GM18505 (cell line): ENCODE data around the gene NR1H4.

Source experiments
- ATAC-seq: cut with Tn5 transposase; IDR thresholded peaks from one replicate; pipeline ENCODE4 v1.9.1; 2021; ENCODE audit not compliant: unreplicated experiment
- POLR2A ChIP-seq: IDR thresholded peaks from 4 replicates; pipeline ENCODE4 v1.6.1; 2011; ENCODE audit warnings: borderline replicate concordance; ENCODE audit not compliant: insufficient read depth, insufficient read length; ENCODE audit errors: extremely low read depth

Gene NR1H4

GRCh38 chr12:100503228-100503628, 29.6 kb downstream of the NR1H4 start:
- no peak for TF ChIP-seq POLR2A
- no peak for ATAC-seq

- ATAC-seq: no peak
- TF ChIP-seq POLR2A: no peak
Observed at GRCh38 chr12:100504804-100505203, 31.1 kb downstream of the NR1H4 start.

DNA sequence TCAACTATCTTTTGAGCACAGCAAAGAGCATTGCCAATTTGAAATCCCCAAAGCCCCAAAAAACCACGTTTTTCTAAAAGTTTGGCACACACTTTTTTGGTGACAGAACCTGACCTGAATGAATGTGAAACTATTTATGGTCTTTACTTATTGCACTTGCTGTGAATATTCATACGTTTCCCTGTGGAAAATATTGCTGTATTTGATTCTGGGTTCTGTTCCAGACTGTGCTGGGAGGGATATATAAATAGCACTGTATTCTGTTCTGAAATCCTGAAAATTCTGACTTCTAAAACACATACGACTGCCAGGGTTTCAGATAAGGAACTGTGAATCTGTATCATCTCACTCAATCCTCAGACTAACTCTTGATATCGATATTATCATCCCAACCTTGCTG, 35.1 kb downstream of the NR1H4 start:
- no peak for TF ChIP-seq POLR2A

DNA sequence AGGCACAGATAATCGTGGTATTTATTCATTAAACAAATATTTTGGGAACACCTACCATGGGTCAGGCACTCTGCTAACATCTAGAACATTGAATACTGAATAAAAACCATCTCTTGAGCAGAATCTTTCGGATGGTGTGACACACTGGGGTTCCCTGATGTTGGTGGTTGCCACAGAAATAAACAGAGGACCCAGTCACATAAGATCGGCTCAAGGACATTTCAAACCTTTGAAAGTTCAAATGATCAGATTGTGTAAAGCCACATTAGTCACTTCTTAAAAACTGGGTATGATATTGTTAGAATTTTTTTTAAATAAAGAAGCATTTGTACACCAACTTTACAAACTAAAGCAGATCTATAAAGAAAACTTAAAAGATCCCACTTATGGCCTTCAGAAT, 39.0 kb downstream of the NR1H4 start:
- no peak for ATAC-seq
- TF ChIP-seq POLR2A: no peak

More for the DNA sequence above, 35.1 kb downstream of the NR1H4 start:
- no peak for ATAC-seq

DNA sequence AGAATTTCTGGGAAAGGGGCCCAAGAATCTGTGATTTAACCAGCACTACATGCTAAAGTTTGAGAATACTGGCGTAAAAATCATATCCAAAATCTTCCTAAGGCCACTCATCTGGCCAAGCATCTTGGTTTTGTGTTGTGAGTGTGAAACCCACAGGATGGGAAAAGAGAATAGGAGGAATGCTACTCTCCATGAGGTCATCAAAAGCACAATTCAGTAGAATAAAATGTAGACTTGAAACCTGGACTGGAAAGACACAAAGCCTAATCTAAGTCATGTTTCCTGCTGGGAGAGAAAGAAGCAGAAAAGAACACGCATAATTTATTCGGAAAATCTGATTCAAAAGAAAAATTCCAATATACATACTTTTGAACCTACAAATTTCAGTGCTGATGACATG, 42.3 kb downstream of the NR1H4 start:
- no peak for TF ChIP-seq POLR2A
- no peak for ATAC-seq

DNA sequence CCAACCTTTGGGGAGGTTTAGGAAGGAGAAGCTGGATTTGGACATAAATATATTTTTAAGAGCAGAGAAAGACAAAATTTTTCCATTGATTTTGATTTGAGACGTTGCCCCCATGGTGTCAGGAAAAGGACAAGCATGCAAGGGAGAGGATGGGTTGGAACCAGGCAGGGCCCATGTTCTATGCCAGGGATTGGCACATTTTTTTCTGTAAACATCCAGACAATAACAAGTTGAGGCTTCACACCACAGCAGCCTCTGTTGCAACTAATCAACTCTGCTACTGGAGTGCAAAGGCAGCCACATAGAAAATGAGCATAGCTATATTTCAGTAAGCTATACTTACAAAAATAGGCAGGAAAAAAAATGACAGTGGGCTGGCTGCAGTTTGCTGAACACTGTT, 44.7 kb downstream of the NR1H4 start:
- no peak for ATAC-seq
- TF ChIP-seq POLR2A: no peak

GRCh38 chr12:100520048-100520769, 46.5 kb downstream of the NR1H4 start:
- ATAC-seq: no peak
- TF ChIP-seq POLR2A: no peak

DNA sequence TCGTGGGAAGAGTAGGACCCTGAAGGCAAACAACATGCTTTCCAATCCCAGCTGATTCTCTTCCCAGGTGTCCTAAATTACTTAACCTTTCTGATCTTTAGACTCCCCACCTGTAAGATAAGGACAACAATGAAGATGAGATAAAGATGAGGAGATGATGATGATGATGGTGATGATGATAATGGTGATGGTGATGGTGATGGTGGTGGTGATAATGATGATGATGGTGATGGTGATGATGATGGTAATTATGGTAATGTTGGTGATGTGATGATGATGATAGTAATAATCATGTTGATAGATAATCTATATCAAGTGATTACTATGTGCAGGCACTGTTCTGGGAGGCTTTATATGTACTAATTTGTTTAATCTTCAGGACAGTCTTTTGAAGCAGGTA, 48.3 kb downstream of the NR1H4 start:
- no peak for TF ChIP-seq POLR2A
- no peak for ATAC-seq

- TF ChIP-seq POLR2A: no peak
- no peak for ATAC-seq
Observed at GRCh38 chr12:100528034-100528433, 54.4 kb downstream of the NR1H4 start.

GRCh38 chr12:100528471-100529127, 54.9 kb downstream of the NR1H4 start:
- ATAC-seq: no peak
- no peak for TF ChIP-seq POLR2A

DNA sequence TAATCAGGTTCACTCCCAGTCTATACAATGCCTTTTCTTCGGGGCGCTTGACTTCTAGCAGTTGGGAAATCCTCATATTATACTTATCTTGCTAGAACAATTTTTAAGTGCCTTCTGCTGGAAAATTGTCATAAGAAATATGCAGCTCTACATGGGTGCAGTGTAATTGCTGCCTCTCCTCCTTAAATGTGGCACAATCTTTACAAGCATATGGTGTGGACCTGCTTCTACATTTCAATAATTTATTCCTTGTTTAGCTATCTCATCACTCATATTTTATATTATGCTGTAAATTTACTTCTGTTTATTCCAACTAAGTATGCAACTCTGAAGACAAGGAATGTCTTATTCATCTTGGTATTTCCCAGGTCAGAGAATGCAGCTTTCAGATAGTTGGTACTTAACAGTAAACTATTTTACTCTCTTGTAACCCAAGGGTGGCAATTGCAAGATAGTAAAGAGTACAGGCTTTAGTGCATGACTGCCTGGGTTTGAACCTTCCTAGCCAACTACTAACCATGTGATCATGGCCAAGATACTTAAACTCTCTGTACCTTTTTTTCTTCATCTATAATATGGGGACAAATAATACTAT, 56.2 kb downstream of the NR1H4 start:
- ATAC-seq: no peak
- no peak for TF ChIP-seq POLR2A

DNA sequence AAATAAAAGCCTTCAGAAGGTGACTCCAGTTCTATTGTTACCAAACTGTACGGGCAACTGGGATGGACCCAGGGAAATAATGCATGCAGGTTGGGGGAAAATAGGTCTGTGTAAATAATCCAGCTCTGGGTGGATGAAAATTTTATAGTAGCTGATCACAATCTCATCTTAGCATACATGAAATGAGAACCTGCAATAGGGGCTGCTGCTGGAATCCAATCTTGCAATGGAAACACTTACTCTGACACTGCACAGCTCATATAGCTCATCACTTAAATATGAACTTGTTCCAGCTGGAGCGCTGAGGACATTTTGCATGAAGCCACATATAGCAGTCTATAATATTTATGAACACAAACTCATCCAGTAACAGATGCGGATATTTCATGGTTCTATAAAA, 59.7 kb downstream of the NR1H4 start:
- no peak for TF ChIP-seq POLR2A
- no peak for ATAC-seq

DNA sequence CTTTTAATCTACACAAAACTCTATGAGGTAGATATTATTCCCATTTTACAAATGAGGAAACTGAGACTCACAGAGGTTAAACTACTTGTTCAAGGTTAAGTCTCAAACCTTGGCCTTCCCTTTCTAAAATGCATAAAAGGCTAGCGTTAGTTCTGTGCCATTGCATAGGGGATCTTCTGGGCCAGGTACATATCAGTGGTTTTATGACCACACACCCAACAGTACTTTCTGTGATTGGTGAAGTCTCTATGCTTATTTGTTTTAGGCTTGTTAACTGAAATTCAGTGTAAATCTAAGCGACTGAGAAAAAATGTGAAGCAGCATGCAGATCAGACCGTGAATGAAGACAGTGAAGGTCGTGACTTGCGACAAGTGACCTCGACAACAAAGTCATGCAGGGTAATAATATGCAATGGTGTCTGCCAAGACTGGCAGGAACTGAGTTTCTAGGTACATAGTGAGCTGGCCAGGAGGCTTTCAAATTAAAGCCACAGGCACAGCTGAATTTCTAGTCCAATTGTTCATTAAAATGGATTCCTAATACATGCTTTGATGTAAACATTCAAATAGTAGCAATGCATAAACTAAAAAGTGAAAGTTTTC, 61.1 kb downstream of the NR1H4 start:
- no peak for TF ChIP-seq POLR2A
- no peak for ATAC-seq

GRCh38 chr12:100539202-100539601, 65.5 kb downstream of the NR1H4 start:
- no peak for ATAC-seq
- no peak for TF ChIP-seq POLR2A
